WTC11 (cell line): ENCODE data around the gene FSTL4. TPM values are rescaled to one million over a fixed set of nuclear protein-coding genes. Genes with fewer than 3 reads are reported as not detected.

Source experiments
- ATAC-seq: fragments of 200-7000 bp; cut with Tn5 transposase; 2 replicates; pipeline ENCODE4 v1.10.0; 2021; ENCODE audit warnings: mild to moderate bottlenecking, moderate library complexity
- CTCF ChIA-PET: fragments of 300-600 bp; sonication (Branson Sonifier 250); formaldehyde crosslinking; loops from one replicate; lab custom pipeline; 2021; ENCODE audit warnings: antibody characterized with exemption; lab: Charles Lee
- POLR2A ChIA-PET: fragments of 350-600 bp; sonication (Branson Sonifier 250); formaldehyde crosslinking; loops from one replicate; lab custom pipeline; 2021; ENCODE audit warnings: antibody characterized with exemption; lab: Charles Lee
- DNase-seq: peaks from one replicate; pipeline ENCODE4 v3.0.0; 2021; ENCODE audit warnings: low spot score
- H3K27ac Mint-ChIP-seq: 2 replicates; pipeline ENCODE4 v1.8.0; 2021; ENCODE audit warnings: mixed read lengths
- H3K27me3 Mint-ChIP-seq: 2 replicates; pipeline ENCODE4 v1.8.0; 2021; ENCODE audit warnings: low read depth, mild to moderate bottlenecking, moderate library complexity, mixed read lengths
- H3K36me3 Mint-ChIP-seq: 2 replicates; pipeline ENCODE4 v1.8.0; 2021; ENCODE audit warnings: mixed read lengths
- H3K4me1 Mint-ChIP-seq: 2 replicates; pipeline ENCODE4 v1.8.0; 2022; ENCODE audit warnings: mixed read lengths
- H3K4me3 Mint-ChIP-seq: 2 replicates; pipeline ENCODE4 v1.8.0; 2021; ENCODE audit warnings: mild to moderate bottlenecking, moderate library complexity, mixed read lengths
- H3K9me3 Mint-ChIP-seq: 2 replicates; pipeline ENCODE4 v1.8.0; 2021; ENCODE audit warnings: mixed read lengths
- CREB1 ChIP-seq: sonication (generic); formaldehyde crosslinking; IDR thresholded peaks from 2 replicates; pipeline ENCODE4 v1.8.0; 2023; ENCODE audit warnings: mild to moderate bottlenecking, missing genetic modification reagents
- ESRRA ChIP-seq: sonication (generic); formaldehyde crosslinking; IDR thresholded peaks from 2 replicates; pipeline ENCODE4 v1.8.1; 2022; ENCODE audit warnings: mild to moderate bottlenecking, missing genetic modification reagents, borderline replicate concordance
- GRHL2 ChIP-seq: fragments of 250-450 bp; sonication (Bioruptor Pico); IDR thresholded peaks from 2 replicates; pipeline ENCODE4 v1.8.0; 2022; ENCODE audit warnings: mild to moderate bottlenecking, moderate library complexity; ENCODE audit not compliant: insufficient replicate concordance, severe bottlenecking
- HMGA2 ChIP-seq: fragments of 250-450 bp; sonication (Bioruptor Pico); IDR thresholded peaks from 2 replicates; pipeline ENCODE4 v1.4.0; 2021; ENCODE audit warnings: mild to moderate bottlenecking, moderate library complexity
- NR1H2 ChIP-seq: sonication (generic); formaldehyde crosslinking; IDR thresholded peaks from 2 replicates; pipeline ENCODE4 v1.9.0; 2021; ENCODE audit warnings: mild to moderate bottlenecking, moderate library complexity, missing genetic modification reagents
- OVOL2 ChIP-seq: fragments of 250-450 bp; sonication (Bioruptor Pico); IDR thresholded peaks from 2 replicates; pipeline ENCODE4 v1.9.0; 2021; ENCODE audit warnings: mild to moderate bottlenecking, borderline replicate concordance
- RORB ChIP-seq: fragments of 250-450 bp; sonication (Bioruptor Pico); IDR thresholded peaks from 2 replicates; pipeline ENCODE4 v1.9.0; 2021; ENCODE audit warnings: mild to moderate bottlenecking
- TCF7 ChIP-seq: sonication (generic); formaldehyde crosslinking; IDR thresholded peaks from 2 replicates; pipeline ENCODE4 v1.8.0; 2022; ENCODE audit warnings: mild to moderate bottlenecking, low read depth, missing genetic modification reagents, moderate library complexity
- TEAD1 ChIP-seq: sonication (generic); formaldehyde crosslinking; IDR thresholded peaks from 2 replicates; pipeline ENCODE4 v1.8.0; 2022; ENCODE audit warnings: mild to moderate bottlenecking, missing genetic modification reagents
- TEAD4 ChIP-seq: sonication (generic); formaldehyde crosslinking; IDR thresholded peaks from 2 replicates; pipeline ENCODE4 v1.8.0; 2022; ENCODE audit warnings: mild to moderate bottlenecking, missing genetic modification reagents
- ZNF121 ChIP-seq: sonication (generic); formaldehyde crosslinking; IDR thresholded peaks from 2 replicates; pipeline ENCODE4 v1.8.0; 2023; ENCODE audit warnings: missing genetic modification reagents
- ZNF138 ChIP-seq: sonication (generic); formaldehyde crosslinking; conservative IDR thresholded peaks from 2 replicates; pipeline ENCODE4 v1.8.1; 2022; ENCODE audit warnings: mild to moderate bottlenecking, moderate library complexity, missing genetic modification reagents
- ZNF219 ChIP-seq: sonication (generic); formaldehyde crosslinking; IDR thresholded peaks from 2 replicates; pipeline ENCODE4 v1.8.0; 2023; ENCODE audit warnings: missing genetic modification reagents, mild to moderate bottlenecking, borderline replicate concordance
- ZNF232 ChIP-seq: sonication (generic); formaldehyde crosslinking; IDR thresholded peaks from 2 replicates; pipeline ENCODE4 v1.8.0; 2022; ENCODE audit warnings: mild to moderate bottlenecking, missing genetic modification reagents
- ZNF671 ChIP-seq: fragments of 250-450 bp; sonication (Bioruptor Pico); IDR thresholded peaks from 2 replicates; pipeline ENCODE4 v1.8.0; 2021; ENCODE audit warnings: mild to moderate bottlenecking
- total RNA-seq: library from RNA; stranded (reverse); gene quantifications from 3 replicates; pipeline ENCODE4 v1.2.3, GENCODE V29; 2021
- TF ChIP-seq, protein P1 (sequence below): sonication (generic); formaldehyde crosslinking; IDR thresholded peaks from 2 replicates; pipeline ENCODE4 v1.8.0; 2023; ENCODE audit warnings: mild to moderate bottlenecking, missing genetic modification reagents
- TF ChIP-seq, protein P2 (sequence below): sonication (generic); formaldehyde crosslinking; IDR thresholded peaks from 2 replicates; pipeline ENCODE4 v1.8.0; 2022; ENCODE audit warnings: mild to moderate bottlenecking, missing genetic modification reagents
- TF ChIP-seq, protein P3 (sequence below): sonication (generic); formaldehyde crosslinking; IDR thresholded peaks from 2 replicates; pipeline ENCODE4 v1.8.1; 2023; ENCODE audit warnings: mild to moderate bottlenecking, missing genetic modification reagents
- TF ChIP-seq, protein P4 (sequence below): fragments of 250-450 bp; sonication (Bioruptor Pico); conservative IDR thresholded peaks from 2 replicates; pipeline ENCODE4 v1.9.0; 2021; ENCODE audit warnings: mild to moderate bottlenecking
- TF ChIP-seq, protein P5 (sequence below): sonication (generic); formaldehyde crosslinking; IDR thresholded peaks from 2 replicates; pipeline ENCODE4 v1.8.0; 2022; ENCODE audit warnings: missing genetic modification reagents

FSTL4 gene
- total RNA-seq, 1 experiment from 2014 or later = 6.1 TPM

DNA sequence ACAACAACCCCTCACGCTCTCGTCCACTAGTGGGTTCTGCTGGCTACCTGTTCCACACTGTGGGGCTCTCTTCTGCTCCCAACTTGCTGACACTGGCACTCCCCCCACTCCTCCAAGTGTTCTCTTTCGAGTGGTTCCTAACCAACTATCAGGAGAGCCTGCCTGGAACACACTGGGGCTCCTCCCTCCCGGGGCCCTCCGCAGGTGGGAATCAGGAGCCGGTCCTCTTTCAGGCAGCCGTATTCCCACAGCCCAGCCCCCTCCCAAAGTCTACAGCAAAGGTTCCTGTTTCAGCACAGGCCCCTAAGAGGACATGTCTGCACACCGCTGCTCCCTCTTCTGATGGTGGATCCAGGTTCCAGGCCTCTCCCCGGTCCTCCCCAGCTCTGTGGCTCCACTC is 165.9 kb downstream of the FSTL4 start:
- Mint-ChIP-seq H3K4me1 (no peaks in the 10 kb centered on the region), H3K36me3 (no peaks in the 10 kb centered on the region), H3K9me3 (no peaks in the 10 kb centered on the region), H3K27ac (no peak overlapping the region), H3K4me3 (no peak overlapping the region), H3K27me3 (no peaks in the 10 kb centered on the region; the same call in 1 of the 2 replicates)
- ChIA-PET POLR2A (no interaction called here), CTCF (interaction anchor here (1.2 kb wide), 1 partner anchor 22 kb away, joined by 5 read pairs; no protein-coding TSS in a partner anchor)
- DNase-seq (no peak), ATAC-seq (no peak)
- TF ChIP-seq HMGA2 (no peak), ESRRA (CRISPR knock-in tag) (no peak), ZNF232 (CRISPR knock-in tag) (no peak)
- TF ChIP-seq, protein P1, sequence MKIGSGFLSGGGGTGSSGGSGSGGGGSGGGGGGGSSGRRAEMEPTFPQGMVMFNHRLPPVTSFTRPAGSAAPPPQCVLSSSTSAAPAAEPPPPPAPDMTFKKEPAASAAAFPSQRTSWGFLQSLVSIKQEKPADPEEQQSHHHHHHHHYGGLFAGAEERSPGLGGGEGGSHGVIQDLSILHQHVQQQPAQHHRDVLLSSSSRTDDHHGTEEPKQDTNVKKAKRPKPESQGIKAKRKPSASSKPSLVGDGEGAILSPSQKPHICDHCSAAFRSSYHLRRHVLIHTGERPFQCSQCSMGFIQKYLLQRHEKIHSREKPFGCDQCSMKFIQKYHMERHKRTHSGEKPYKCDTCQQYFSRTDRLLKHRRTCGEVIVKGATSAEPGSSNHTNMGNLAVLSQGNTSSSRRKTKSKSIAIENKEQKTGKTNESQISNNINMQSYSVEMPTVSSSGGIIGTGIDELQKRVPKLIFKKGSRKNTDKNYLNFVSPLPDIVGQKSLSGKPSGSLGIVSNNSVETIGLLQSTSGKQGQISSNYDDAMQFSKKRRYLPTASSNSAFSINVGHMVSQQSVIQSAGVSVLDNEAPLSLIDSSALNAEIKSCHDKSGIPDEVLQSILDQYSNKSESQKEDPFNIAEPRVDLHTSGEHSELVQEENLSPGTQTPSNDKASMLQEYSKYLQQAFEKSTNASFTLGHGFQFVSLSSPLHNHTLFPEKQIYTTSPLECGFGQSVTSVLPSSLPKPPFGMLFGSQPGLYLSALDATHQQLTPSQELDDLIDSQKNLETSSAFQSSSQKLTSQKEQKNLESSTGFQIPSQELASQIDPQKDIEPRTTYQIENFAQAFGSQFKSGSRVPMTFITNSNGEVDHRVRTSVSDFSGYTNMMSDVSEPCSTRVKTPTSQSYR (CRISPR knock-in tag) = no peak
- TF ChIP-seq, protein P2, sequence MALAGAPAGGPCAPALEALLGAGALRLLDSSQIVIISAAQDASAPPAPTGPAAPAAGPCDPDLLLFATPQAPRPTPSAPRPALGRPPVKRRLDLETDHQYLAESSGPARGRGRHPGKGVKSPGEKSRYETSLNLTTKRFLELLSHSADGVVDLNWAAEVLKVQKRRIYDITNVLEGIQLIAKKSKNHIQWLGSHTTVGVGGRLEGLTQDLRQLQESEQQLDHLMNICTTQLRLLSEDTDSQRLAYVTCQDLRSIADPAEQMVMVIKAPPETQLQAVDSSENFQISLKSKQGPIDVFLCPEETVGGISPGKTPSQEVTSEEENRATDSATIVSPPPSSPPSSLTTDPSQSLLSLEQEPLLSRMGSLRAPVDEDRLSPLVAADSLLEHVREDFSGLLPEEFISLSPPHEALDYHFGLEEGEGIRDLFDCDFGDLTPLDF (CRISPR knock-in tag) = no peak

DNA sequence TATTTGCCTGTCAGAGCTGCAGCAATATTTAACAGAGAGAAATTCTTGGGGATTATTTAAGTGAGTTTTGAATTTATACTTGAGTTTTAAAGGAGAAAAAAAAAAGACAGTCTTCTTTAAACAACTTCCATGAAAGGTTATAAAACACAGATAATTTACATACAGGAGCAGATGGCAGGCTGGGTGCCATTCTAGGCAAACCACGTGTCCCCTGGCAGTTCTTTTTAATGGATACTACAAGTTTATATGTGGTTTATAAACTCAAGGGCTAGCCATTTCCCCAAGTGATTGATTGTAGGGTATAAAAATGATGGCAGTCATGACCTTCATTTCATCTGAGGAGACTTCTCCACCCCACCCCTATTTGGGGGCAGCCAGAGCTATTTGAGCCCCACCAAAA is 166.6 kb downstream of the FSTL4 start:
- Mint-ChIP-seq H3K4me3 (no peak overlapping the region), H3K36me3 (no peaks in the 10 kb centered on the region), H3K27me3 (no peaks in the 10 kb centered on the region; the same call in 1 of the 2 replicates), H3K9me3 (no peaks in the 10 kb centered on the region), H3K27ac (no peak overlapping the region), H3K4me1 (no peaks in the 10 kb centered on the region)
- DNase-seq (no peak), ATAC-seq (no peak)
- CTCF ChIA-PET = no interaction called here
- POLR2A ChIA-PET = interaction anchor here (1.5 kb wide), 1 partner anchor 17 kb away, joined by 3 read pairs; no protein-coding TSS in a partner anchor
- TF ChIP-seq TEAD1 (no peak), GRHL2 (no peak), ZNF671 (CRISPR knock-in tag) (no peak), TCF7 (CRISPR knock-in tag) (no peak), OVOL2 (CRISPR knock-in tag) (no peak), HMGA2 (no peak), ZNF121 (no peak), RORB (CRISPR knock-in tag) (no peak), CREB1 (CRISPR knock-in tag) (no peak), TEAD4 (no peak), ZNF219 (CRISPR knock-in tag) (no peak), NR1H2 (CRISPR knock-in tag) (no peak), ZNF138 (CRISPR knock-in tag) (no peak)
- TF ChIP-seq, protein P1 (CRISPR knock-in tag) = no peak
- TF ChIP-seq, protein P3, sequence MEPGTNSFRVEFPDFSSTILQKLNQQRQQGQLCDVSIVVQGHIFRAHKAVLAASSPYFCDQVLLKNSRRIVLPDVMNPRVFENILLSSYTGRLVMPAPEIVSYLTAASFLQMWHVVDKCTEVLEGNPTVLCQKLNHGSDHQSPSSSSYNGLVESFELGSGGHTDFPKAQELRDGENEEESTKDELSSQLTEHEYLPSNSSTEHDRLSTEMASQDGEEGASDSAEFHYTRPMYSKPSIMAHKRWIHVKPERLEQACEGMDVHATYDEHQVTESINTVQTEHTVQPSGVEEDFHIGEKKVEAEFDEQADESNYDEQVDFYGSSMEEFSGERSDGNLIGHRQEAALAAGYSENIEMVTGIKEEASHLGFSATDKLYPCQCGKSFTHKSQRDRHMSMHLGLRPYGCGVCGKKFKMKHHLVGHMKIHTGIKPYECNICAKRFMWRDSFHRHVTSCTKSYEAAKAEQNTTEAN (CRISPR knock-in tag) = no peak
- TF ChIP-seq, protein P4, sequence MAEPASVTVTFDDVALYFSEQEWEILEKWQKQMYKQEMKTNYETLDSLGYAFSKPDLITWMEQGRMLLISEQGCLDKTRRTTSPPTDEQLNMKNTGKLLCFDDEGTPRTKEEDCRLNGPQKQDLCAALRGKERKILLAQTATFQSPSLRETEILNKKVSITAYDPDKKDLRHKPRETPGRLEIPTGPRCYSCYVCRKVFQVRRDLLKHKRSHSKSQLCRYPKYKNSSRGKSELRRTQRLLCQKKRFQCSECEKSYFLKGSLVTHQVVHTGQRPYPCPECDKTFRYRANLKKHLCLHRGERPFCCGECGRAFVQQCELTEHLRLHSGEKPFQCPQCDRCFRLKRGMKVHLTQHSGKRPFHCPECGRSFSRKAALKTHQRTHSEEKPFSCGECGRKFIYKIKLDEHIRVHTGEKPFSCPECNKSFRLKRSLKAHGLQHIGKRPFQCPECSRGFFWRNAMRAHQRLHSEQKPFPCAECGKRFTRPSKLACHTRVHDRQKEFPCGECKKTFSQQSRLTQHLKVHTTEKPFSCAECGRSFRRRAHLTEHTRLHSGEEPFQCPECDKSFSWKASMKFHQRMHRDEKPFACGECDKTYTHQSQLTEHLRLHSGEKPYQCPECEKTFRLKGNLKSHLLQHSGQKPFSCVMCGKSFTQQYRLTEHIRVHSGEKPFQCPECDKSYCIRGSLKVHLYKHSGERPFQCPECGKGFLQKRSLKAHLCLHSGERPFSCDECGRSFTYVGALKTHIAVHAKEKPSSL (CRISPR knock-in tag) = no peak
- TF ChIP-seq, protein P5, sequence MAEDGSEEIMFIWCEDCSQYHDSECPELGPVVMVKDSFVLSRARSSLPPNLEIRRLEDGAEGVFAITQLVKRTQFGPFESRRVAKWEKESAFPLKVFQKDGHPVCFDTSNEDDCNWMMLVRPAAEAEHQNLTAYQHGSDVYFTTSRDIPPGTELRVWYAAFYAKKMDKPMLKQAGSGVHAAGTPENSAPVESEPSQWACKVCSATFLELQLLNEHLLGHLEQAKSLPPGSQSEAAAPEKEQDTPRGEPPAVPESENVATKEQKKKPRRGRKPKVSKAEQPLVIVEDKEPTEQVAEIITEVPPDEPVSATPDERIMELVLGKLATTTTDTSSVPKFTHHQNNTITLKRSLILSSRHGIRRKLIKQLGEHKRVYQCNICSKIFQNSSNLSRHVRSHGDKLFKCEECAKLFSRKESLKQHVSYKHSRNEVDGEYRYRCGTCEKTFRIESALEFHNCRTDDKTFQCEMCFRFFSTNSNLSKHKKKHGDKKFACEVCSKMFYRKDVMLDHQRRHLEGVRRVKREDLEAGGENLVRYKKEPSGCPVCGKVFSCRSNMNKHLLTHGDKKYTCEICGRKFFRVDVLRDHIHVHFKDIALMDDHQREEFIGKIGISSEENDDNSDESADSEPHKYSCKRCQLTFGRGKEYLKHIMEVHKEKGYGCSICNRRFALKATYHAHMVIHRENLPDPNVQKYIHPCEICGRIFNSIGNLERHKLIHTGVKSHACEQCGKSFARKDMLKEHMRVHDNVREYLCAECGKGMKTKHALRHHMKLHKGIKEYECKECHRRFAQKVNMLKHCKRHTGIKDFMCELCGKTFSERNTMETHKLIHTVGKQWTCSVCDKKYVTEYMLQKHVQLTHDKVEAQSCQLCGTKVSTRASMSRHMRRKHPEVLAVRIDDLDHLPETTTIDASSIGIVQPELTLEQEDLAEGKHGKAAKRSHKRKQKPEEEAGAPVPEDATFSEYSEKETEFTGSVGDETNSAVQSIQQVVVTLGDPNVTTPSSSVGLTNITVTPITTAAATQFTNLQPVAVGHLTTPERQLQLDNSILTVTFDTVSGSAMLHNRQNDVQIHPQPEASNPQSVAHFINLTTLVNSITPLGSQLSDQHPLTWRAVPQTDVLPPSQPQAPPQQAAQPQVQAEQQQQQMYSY (CRISPR knock-in tag) = no peak
